Spleen (tissue), 11 donors: ENCODE data around the gene POLR3C. TPM values are rescaled to one million over a fixed set of nuclear protein-coding genes. Genes with fewer than 3 reads are reported as not detected.
A peak's percentile ranks its signal among the peaks of the same experiment; 100 is the strongest.

ENCODE experiments used
- DNase-seq: peaks from one replicate; pipeline ENCODE4 v3.0.0-alpha.2; 2020
- H3K27ac ChIP-seq, 8 donors: fragments of 200-600 bp; sonication (generic) in 7 of 8; 1 replicate in 4 of 8; 2 replicates in 4 of 8; pipeline versions ENCODE4 v1.5.0 to v1.8.0; 2016 to 2021; ENCODE audit warnings: inconsistent platforms in 4 of 8, mild to moderate bottlenecking in 4 of 8, moderate library complexity in 1 of 8
- H3K27me3 ChIP-seq, 7 donors: fragments of 200-600 bp; sonication (generic) in 6 of 7; replicated peaks in 1 of 7; 1 replicate in 4 of 7; 2 replicates in 3 of 7; pipeline versions ENCODE4 v1.5.0 to v1.8.0; 2016 to 2021; ENCODE audit warnings: inconsistent platforms in 3 of 7, mild to moderate bottlenecking in 1 of 7
- H3K36me3 ChIP-seq, 6 donors: fragments of 200-600 bp; sonication (generic) in 5 of 6; 1 replicate in 4 of 6; 2 replicates in 2 of 6; pipeline versions ENCODE4 v1.5.0 to v1.8.0; 2016 to 2021; ENCODE audit warnings: inconsistent platforms in 2 of 6
- H3K4me1 ChIP-seq, 6 donors: fragments of 200-600 bp; sonication (generic) in 5 of 6; 1 replicate in 3 of 6; 2 replicates in 3 of 6; pipeline versions ENCODE4 v1.5.0 to v1.8.0; 2016 to 2021; ENCODE audit warnings: inconsistent platforms in 3 of 6
- H3K4me3 ChIP-seq, 8 donors: fragments of 200-600 bp; sonication (generic) in 7 of 8; 1 replicate in 4 of 8; 2 replicates in 4 of 8; pipeline versions ENCODE4 v1.5.0 to v1.8.0; 2016 to 2021; ENCODE audit warnings: inconsistent platforms in 4 of 8, mild to moderate bottlenecking in 4 of 8, moderate library complexity in 2 of 8
- H3K9me3 ChIP-seq, 8 donors: fragments of 200-600 bp; sonication (generic) in 7 of 8; 1 replicate in 4 of 8; 2 replicates in 4 of 8; pipeline versions ENCODE4 v1.5.0 to v1.8.0; 2016 to 2021; ENCODE audit warnings: inconsistent platforms in 4 of 8
- CTCF ChIP-seq, 11 experiments: fragments of 200-600 bp in 7 of 11; fragments of 450-650 bp in 4 of 11; sonication (generic) in 4 of 11; IDR thresholded peaks in 8 of 11; conservative IDR thresholded peaks in 3 of 11; 1 replicate in 7 of 11; 2 replicates in 4 of 11; pipeline versions ENCODE4 v1.4.0 to v1.8.0; 2016 to 2021; ENCODE audit warnings: antibody characterized with exemption in 11 of 11, inconsistent platforms in 4 of 11, mild to moderate bottlenecking in 1 of 11
- POLR2A ChIP-seq, 3 donors: fragments of 450-650 bp; IDR thresholded peaks; one replicate each; pipeline ENCODE4 v1.5.1; 2017; ENCODE audit warnings: antibody characterized with exemption in 3 of 3, mild to moderate bottlenecking in 1 of 3
- POLR2AphosphoS5 ChIP-seq, 3 donors: sonication (generic); formaldehyde crosslinking; IDR thresholded peaks; one replicate each; pipeline ENCODE4 v1.5.1; 2017; ENCODE audit warnings: antibody characterized with exemption in 3 of 3
- WGBS, 5 donors: extraction: QIAGEN DNeasy Blood & Tissue Kit in 3 of 5; methylation state at CpG; one replicate each; pipeline versions ENCODE4 v1.1.5 to v1.1.7; 2013 to 2018; 5-methylcytosine and 5-hydroxymethylcytosine counted together
- intact Hi-C: fragments of 100-400 bp; cut with DNase I; formaldehyde crosslinking; loops from one replicate; pipeline ENCODE4 v1.15.0; 2023; ENCODE audit warnings: low total_unique reads
- polyA plus RNA-seq, 3 donors: library from polyadenylated mRNA; stranded (reverse); fragments of 200-250 nt; gene quantifications; one replicate each; pipeline ENCODE4 v1.2.1, GENCODE V29; 2013
- total RNA-seq, 7 donors: library from RNA; depleted of rRNA in 3 of 7; stranded (reverse); fragments of >200 nt in 3 of 7; fragmentation: NEBNext Ultra II Directional in 4 of 7; extraction: Animal tissue kit (Norgen Biotek cat#: 25700) in 4 of 7; gene quantifications; one replicate each; pipeline versions ENCODE4 v1.1.0 to v1.2.1, GENCODE V29; 2016 to 2021
- donor health status: healthy with polysubstance abuse.
- donor health status: DM: no; HTN: no; CAD: no; lungs with moderate emphysema.
- donor health status: DM: no; HTN: no; CAD: no.
- donor health status: Bipolar disorder and iron deficiency.
- donor health status: healthy.
- donor health status: DM: no; HTN: no; CAD: no.
- donor health status: DM: yes; HTN: yes; CAD: no.

The POLR3C gene
- total and polyA plus RNA-seq, 10 donors, result 15.7 to 37.0 (median 29.8) TPM

GRCh38 chr1:145857170-145857569, 33.2 kb downstream of the POLR3C start:
- no peak for DNase-seq
- Histone ChIP-seq H3K4me1 (peaks cover 3 to 27% (median 15%) of the 10 kb centered on the region in 6 donors), H3K27me3 (no peaks in the 10 kb centered on the region), H3K36me3 (peaks cover 0 to 47% (median 41%) of the 10 kb centered on the region in 6 donors), H3K27ac (no peak overlapping the region), H3K4me3 (no peak overlapping the region), H3K9me3 (no peaks in the 10 kb centered on the region)
- TF ChIP-seq POLR2AphosphoS5 (IDR thresholded peaks at IDR 0.05) (no peak), CTCF (IDR thresholded peaks at IDR 0.05 in 8 of 11, conservative IDR thresholded peaks at IDR 0.05 in 3 of 11) (no peak), POLR2A (IDR thresholded peaks at IDR 0.05) (no peak)
- 69 to 92% (median 80%) methylated on average over 3 to 4 of the region's 4 CpGs for WGBS, 5 donors
- intact Hi-C loops, result no loop called here

- Histone ChIP-seq H3K9me3 (no peaks in the 10 kb centered on the region), H3K36me3 (peaks cover 0 to 35% (median 32%) of the 10 kb centered on the region in 6 donors), H3K4me3 (peak overlapping the region; percentile 65 to 93 (median 86)), H3K27ac (peak overlapping the region; percentile 84 to 96 (median 90)), H3K27me3 (no peaks in the 10 kb centered on the region), H3K4me1 (peaks cover 3 to 27% (median 15%) of the 10 kb centered on the region in 6 donors)
- TF ChIP-seq POLR2AphosphoS5 (IDR thresholded peaks at IDR 0.05), result no peak
- TF ChIP-seq POLR2A (IDR thresholded peaks at IDR 0.05), result no peak
- TF ChIP-seq CTCF (IDR thresholded peaks at IDR 0.05 in 8 of 11, conservative IDR thresholded peaks at IDR 0.05 in 3 of 11), result no peak
- intact Hi-C loops, result no loop called here
- 0 to 2% (median 1%) methylated on average over 33 to 35 of the region's 35 CpGs for WGBS, 5 donors
- DNase-seq, result peak; percentile 88
These were observed 34.4 kb downstream of the POLR3C start for GRCh38 chr1:145858238-145858900.

- DNase-seq, result peak; percentile 99
- peaks cover 0 to 3% (median 0%) of the 10 kb centered on the region in 7 donors for H3K27me3 ChIP-seq
- peak within 1 kb of the TSS; percentile 65 to 93 (median 86) for H3K4me3 ChIP-seq
- H3K36me3 ChIP-seq, result peaks cover 0 to 29% (median 26%) of the 10 kb centered on the region in 6 donors
- TF ChIP-seq POLR2A (IDR thresholded peaks at IDR 0.05) (peak in 1 of 3 donors; percentile 63), CTCF (IDR thresholded peaks at IDR 0.05 in 8 of 11, conservative IDR thresholded peaks at IDR 0.05 in 3 of 11) (no peak), POLR2AphosphoS5 (IDR thresholded peaks at IDR 0.05) (peak; percentile 82 to 94 (median 94))
- no peaks in the 10 kb centered on the region for H3K9me3 ChIP-seq
- peaks cover 3 to 27% (median 15%) of the 10 kb centered on the region in 6 donors for H3K4me1 ChIP-seq
- H3K27ac ChIP-seq, result peak within 1 kb of the TSS; percentile 84 to 96 (median 90)
- intact Hi-C loops, result no loop called here
- 0 to 2% (median 0%) methylated on average over 18 to 42 of the region's 42 CpGs for WGBS, 5 donors
These were observed 35.0 kb downstream of the POLR3C start, which contains the start of gene PIAS3 for GRCh38 chr1:145858901-145859490. Gene PIAS3, minus strand, starts transcription at chr1:145859081. Its CDS starts 91 bp downstream, at chr1:145858990.

GRCh38 chr1:145859491-145860023, 35.6 kb downstream of the POLR3C start:
- TF ChIP-seq CTCF (IDR thresholded peaks at IDR 0.05 in 8 of 11, conservative IDR thresholded peaks at IDR 0.05 in 3 of 11), result peak in 4 of 11 experiments; percentile 5 to 22 (median 14)
- peak in 2 of 3 donors; percentile 44 to 73 for TF ChIP-seq POLR2AphosphoS5 (IDR thresholded peaks at IDR 0.05)
- TF ChIP-seq POLR2A (IDR thresholded peaks at IDR 0.05), result peak in 1 of 3 donors; percentile 39
- intact Hi-C loops, result no loop called here
- Histone ChIP-seq H3K27ac (peak overlapping the region; percentile 84 to 96 (median 90)), H3K27me3 (peaks cover 0 to 3% (median 0%) of the 10 kb centered on the region in 7 donors), H3K9me3 (no peaks in the 10 kb centered on the region), H3K36me3 (peaks cover 0 to 24% (median 20%) of the 10 kb centered on the region in 6 donors), H3K4me1 (peaks cover 3 to 27% (median 15%) of the 10 kb centered on the region in 6 donors), H3K4me3 (peak overlapping the region; percentile 65 to 93 (median 86))
- WGBS, 5 donors, result 0 to 1% (median 0%) methylated on average over 36 to 41 of the region's 41 CpGs
- DNase-seq, result peak; percentile 95
